NCI-H2171 treated with DMSO at 0.1 percent for 48 hours (cell line): ENCODE results near the gene INA.
"Not testable (repeated sequence)": the region's sequence is repeated elsewhere in the genome, so short reads cannot be mapped to it uniquely, and the experiment has no call there.

Experiments
- DNase-seq: peaks from one replicate; lab custom pipeline; 2025; lab: John Stamatoyannopoulos, UW

INA gene

DNA sequence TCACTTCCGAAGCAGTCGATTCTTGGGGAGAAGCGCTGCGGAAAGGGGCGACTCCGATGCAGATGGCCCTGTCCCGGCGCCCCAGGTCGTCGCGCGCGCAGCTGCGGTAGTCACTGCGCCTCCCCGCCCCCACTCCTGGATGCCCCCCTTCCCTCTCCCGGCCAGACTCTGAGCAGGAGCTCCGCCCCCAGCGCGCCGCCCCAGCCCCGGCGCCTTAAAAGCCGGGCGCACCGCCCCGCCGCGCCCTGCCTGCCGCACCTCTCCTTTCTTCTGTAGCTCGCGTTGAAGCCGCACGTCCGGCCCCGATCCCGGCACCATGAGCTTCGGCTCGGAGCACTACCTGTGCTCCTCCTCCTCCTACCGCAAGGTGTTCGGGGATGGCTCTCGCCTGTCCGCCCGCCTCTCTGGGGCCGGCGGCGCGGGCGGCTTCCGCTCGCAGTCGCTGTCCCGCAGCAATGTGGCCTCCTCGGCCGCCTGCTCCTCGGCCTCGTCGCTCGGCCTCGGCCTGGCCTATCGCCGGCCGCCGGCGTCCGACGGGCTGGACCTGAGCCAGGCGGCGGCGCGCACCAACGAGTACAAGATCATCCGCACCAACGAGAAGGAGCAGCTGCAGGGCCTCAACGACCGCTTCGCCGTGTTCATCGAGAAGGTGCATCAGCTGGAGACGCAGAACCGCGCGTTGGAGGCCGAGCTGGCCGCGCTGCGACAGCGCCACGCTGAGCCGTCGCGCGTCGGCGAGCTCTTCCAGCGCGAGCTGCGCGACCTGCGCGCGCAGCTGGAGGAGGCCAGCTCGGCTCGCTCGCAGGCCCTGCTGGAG, at the start of gene INA:
Gene INA, plus strand, starts transcription at position 243 of the 817 bp plus-strand sequence. Its CDS starts 74 bp downstream, at position 317.
- DNase-seq: peak; percentile 75

DNA sequence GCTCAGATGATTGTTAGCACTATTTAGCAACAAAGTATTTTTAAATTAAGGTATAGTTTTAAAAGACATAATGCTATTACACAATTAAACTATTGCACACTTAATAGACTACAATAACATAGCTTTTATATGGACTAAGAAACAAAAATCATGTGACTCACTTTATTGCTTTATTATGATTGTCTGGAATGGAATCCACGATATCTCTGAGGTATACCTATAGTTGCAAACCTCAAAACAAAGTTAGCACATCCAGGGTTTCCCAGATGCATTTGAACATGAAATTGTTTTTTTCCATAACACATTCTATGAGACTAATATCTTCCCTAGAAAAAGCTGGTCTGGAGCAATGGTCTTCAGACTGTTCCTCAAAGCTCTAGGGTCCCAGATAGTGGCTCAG, 49.5 kb upstream of the INA start:
- no peak for DNase-seq

DNA sequence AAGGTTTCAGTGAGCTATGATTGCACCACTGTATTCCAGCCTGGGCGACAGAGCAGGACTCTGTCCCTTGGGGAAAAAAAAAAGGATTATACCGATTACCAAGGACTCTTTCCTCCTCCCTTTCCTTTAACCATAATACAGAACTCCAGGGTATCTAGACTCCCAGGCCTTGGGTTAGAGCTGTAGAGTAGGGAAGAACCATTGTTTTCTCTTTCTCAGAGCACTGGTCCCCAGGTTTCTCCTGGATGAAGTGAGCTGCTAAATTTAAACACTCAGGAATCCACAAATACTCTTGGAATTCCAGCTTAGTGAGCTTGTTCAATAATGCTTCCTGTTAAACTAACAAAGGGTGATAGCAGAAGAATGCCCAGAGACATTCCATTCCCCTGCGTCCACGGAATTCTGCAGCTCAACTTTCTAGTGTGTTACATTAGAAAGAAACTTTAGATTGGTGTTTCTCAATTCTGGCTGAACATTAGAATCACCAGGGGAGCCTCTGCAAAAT, 45.8 kb upstream of the INA start:
- DNase-seq: no peak

DNA sequence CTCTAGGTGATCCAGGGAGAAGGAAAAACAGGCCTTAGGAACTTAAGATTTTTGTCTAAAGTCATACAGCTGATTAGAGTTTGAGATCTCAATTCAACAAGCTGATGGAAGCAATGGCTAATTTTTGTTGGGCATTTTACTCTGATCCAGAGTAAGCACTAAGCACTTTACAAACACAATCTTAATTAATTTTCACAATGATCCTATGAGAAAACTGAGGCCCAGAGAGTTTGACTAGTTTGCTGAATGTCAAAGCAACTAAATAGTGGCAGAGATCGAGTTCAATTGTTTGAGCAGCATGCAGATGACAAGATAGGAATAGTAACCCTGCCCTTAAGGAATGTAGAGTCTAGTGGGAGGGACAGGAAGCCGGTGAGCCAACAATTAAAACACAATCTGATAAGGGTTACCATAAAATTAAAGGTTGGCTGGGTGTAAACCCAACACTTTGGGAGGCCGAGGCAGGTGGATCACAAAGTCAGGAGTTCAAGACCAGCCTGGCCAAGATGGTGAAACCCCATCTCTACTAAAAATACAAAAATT, 44.7 kb upstream of the INA start:
- DNase-seq: no peak

DNA sequence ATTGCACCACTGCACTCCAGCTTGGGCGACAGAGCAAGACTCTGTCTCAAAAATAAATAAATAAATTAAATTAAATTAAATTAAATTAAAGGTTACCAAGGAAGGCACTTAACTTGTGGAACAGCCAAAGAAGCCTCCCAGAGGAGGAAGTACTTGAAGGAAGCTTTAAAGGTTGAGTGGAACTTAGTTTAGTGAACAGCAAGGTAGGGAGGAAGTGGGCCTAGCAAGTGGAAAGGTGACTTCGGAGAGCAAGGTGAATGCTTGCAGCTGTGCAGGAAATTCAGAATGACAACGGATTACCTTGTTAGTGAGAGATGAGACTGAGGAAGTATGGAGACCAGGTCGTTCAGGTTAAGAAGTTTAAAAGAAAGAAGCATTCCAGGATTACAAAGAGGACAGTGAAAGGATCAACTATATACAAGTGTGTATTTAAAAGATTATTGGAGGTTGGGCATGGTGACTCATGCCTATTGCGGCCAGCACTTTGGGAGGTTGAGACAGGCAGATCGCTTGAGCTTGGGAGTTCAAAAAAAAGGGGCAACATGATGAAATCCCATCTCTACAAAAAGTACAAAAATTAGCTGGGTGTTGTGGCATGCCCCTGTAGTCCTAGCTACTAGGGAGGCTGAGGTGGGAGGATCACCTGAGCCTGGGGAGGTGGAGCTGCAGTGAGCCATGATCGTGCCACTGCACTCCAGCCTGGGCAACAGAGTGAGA, 44.0 kb upstream of the INA start:
- no peak for DNase-seq

DNA sequence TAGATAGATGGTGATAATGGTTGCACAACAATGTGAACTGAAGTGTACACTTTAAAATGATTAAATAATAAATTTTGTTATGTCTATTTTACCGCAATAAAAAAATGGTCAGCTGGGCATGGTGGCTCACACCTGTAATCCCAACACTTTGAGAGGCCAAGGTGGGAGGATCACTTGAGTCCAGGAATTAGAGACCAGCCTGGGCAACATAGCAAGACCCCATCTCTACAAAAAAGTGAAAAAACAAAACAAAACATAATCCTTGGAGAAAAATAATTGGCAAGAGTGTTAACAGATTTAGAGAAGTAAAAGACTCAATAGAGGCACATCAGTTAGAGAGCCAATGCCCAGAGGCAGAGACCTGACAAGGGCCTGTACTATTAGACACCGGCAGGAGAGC, 41.2 kb upstream of the INA start:
- DNase-seq: no peak

DNA sequence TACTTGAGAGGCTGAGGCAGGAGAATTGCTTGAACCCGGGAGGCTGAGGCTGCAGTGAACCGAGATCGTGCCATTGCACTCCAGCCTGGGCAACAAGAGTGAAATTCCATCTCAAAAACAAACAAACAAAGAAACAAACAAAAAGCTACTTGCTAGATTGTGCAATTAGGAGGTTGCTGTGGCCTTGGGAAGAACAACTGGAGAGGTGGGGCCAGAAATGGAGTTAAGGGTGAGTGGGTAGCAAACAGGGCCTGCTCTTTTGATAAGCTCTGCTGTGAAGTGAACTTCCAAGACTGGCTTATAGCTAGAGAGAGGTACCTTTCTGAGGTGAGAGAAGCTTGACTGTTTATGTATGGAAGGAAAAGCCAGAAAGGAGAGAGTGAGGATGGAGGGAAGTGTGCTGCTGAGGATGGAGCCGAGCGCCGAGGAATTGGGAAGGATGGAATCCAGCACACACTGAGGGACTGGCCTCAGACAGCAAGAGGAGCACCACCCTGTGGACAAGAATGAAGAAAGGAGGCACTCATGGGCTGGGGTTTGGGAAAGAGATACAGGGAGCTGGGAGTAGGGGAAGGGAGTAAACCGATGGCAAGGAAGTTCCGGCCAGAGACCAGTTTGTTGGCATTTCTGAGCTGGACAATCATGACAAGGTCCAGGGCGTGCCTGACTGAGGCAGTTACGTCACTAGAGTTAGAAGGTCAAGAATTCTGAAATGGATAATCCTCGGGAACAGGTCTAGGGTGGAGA, 38.3 kb upstream of the INA start:
- no peak for DNase-seq

DNA sequence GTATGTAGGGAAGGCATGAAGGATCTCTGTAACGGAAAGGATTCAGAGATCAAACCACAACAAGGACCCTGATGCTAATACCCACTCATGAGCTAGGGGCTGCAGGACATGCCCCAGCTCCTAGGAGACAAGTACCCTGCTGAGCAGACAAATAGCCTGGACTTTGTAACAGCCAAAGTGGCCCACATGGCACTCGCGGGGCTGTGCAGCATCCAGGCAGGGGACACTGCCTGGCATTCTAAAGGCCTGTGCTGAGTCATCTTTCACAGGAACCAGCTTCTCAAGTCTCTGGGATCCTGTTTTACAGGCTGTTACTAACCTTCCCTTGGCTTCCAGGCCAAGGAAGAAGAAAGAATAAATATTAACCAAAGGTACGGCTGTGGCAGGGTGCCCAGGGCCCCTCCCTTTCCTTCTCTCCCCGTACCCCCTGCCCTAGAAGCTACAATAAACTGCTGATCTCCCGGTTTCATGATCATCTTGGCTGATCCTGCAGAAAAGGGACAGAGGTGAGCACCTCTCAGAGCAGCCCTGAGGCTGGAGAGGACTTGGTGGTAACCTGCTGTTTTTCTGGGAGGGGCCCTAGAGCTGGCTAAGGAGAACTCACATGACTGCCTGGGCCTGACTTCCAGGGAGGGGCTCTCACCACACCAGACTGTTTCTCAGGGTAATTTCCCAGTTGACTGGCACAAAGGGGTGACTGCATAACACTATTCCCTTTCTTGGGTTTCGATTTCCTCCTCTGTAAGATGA, 35.5 kb upstream of the INA start:
- DNase-seq: no peak

DNA sequence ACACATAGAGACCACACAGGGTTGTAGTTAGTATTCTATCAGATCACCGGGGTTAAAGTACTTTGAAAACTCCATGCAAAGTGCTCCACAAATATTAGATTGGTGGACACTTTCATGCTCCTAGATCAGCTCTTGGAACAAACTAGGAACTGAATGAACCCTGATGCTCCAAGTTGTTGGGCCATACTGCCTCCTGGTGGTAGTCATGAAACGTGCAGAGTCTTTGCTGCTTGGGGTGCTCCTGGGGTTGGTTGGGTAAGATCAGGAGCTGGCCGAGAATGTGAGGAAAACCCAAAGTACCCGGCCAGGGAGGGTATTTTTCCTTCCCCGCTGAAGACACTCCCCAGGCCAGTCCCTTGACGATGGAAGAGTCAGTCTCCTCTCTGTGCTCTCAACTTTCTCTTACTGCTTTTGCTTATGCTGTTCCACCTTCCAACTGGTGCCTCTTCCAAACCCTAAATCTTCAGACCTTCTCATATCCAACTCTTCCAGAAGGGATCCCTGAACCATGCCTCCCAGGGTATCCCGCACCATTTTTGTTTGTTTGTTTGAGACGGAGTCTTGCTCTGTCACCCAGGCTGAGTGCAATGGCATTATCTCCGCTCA, 32.2 kb upstream of the INA start:
- peak; percentile 6 for DNase-seq

DNA sequence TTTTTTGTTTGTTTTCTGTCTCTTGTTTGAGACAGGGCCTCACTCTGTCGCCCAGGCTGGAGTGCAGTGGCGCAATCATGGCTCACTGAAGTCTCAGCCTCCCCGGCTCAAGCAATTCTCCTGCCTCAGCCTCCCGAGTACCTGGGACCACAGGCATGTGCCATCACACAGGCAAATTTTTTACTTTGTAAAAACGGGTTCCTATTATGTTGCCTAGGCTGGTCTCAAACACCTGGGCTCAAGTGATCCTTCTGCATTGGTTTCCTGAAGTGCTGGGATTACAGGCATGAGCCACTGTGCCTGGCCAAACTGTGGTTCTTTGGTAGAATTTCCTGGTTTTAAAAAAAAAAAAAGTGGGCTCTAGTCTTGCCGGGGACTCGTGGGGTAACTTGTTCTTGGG, 31.4 kb upstream of the INA start, which contains the start of gene RPEL1:
Gene RPEL1, plus strand, starts transcription at position 301 of the 400 bp plus-strand sequence. CDS start 110 bp downstream, outside the sequence.
- DNase-seq: not testable (repeated sequence)

DNA sequence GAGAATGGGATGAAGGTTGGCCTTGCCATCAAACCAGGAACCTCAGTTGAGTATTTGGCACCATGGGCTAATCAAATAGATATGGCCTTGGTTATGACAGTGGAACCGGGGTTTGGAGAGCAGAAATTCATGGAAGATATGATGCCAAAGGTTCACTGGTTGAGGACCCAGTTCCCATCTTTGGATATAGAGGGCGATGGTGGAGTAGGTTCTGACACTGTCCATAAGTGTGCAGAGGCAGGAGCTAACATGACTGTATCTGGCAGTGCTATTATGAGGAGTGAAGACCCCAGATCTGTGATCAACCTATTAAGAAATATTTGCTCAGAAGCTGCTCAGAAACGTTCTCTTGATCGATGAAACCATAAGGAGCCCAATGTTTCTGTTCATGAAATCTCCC, 30.6 kb upstream of the INA start:
- no peak for DNase-seq

DNA sequence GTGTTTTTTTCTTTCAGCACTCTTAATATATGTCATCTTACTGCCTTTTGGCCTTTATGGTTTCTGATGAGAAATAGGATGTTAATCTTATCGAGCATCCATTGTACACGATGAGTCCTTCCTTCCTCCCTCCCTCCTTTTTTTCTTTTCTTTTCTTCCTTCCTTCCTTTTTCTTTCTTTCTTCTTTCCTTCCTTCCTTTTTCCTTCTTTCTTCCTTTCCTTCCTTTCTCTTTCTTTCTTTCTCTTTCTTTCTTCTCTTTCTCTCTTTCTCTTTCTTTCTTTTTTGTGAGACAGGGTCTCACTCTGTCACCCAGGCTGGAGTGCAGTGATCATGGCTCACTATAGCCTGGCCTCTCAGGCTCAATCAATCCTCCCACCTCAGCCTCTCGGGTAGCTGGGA, 22.8 kb upstream of the INA start:
- no peak for DNase-seq

DNA sequence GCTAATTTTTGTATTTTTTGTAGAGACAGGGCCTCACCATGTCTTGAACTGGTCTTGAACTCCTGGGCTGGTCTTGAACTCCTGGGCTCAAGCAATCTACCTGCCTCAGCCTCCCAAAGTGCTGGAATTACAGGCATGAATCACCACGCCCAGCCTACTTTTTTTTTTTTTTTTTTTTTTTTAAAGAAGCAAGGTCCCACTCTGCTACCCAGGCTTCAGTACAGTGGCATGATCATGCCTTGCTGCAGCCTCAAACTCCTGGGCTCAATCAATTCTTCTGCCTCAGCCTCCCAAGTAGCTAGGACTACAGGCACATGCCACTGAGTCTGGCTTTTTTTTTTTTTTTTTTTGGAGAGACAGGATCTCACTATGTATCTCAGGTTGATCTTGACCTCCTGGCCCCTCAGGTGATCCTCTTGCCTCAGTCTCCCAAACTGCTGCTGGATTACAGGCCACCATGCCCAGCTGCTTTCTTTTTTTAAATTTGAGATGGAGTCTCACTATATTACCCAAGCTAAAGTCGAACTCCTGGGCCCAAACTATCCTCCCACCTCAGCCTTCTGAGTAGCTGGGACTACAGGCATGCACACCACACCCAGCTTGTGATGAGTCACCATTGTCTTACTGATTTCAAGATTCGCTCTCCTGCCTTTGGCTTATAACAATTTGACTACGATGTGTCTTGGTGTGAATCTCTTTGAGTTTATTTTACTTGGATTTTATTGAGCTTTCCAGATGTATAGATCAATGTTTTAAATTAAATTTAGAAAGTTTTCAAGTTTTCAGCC, 22.2 kb upstream of the INA start:
- DNase-seq: no peak

DNA sequence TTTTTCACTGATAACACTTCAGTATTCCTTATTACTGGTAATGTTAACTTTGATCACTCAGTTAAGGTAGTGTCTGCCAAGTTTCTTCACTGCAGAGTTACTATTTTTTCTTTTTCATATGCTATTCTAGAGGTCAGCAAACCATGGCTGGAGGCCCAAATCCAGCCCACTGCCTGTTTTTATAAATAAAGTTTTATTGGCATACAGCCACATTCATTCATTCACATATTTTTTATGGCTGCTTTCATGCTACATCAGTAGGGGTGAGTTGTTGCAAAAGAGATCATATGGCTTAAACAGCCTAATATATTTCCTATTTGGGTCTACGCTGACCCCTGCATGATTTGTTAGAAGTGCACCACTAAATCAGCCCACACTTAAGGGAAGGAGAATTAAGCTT, 20.3 kb upstream of the INA start:
- DNase-seq: no peak

DNA sequence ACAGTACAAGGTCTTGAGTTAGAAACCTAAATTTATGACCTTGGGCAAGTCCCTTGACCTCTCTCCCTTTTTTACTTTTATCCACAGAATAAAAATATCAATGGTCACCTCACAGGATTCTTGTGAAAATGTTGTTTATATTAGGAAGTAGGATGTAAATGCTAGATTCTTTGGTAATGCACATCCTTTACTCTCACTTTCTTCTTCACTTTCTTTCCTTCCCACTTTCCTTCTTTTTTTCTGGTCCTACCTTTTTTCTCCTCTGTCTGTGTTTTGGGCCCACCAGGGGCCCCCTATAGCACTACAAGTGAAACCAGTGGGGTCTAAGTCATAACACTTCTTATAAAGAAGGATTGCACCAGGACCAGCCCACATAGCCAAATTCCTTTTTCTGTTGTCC, 19.1 kb upstream of the INA start:
- DNase-seq: no peak

DNA sequence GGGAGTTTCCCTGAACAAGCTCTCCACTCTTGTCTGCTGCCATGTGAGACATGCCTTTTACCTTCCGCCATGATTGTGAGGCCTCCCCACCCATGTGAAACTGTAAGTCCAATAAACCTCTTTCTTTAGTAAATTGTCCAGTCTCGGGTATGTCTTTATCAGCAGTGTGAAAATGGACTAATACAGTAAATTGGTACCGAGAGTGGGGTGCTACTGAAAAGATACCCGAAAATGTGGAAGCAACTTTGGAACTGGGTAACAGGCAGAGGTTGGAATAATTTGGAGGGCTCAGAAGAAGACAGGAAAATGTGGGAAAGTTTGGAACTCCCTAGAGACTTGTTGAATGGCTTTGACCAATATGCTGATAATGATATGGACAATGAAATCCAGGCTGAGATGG, 18.0 kb upstream of the INA start:
- not testable (repeated sequence) for DNase-seq

DNA sequence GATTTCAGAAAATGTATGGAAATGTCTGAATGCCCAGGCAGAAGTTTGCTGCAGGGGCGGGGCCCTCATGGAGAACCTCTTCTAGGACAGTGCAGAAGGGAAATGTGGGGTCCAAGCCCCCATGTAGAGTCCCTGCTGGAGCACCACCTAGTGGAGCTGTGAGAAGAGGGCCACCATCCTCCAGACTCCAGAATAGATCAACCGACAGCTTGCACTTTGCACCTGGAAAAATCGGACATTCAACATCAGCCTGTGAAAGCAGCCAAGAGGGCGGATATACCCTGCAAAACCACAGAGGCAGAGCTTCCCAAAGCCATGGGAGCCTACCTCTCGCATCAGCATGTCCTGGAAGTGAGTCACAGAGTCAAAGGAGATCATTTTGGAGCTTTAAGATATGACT, 16.9 kb upstream of the INA start:
- DNase-seq: no peak

DNA sequence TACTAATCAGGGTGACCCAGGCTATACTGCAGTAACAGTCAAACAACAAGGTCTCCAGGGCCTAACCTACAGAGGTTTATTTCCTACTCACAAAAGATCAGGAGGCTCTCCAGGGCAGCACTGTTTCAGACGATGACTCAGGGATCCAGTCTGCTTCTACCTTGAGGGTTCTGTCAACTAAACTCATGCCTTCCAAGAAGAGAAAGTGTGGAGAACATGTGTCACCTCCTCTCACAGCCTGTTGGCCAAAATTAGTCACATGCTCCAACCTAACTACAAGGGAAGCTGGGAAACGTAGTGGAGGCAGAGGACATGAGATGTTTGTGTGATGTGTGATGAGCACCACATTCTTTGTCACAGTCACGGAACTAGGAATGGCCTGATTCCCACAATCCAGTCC, 14.7 kb upstream of the INA start:
- DNase-seq: no peak

DNA sequence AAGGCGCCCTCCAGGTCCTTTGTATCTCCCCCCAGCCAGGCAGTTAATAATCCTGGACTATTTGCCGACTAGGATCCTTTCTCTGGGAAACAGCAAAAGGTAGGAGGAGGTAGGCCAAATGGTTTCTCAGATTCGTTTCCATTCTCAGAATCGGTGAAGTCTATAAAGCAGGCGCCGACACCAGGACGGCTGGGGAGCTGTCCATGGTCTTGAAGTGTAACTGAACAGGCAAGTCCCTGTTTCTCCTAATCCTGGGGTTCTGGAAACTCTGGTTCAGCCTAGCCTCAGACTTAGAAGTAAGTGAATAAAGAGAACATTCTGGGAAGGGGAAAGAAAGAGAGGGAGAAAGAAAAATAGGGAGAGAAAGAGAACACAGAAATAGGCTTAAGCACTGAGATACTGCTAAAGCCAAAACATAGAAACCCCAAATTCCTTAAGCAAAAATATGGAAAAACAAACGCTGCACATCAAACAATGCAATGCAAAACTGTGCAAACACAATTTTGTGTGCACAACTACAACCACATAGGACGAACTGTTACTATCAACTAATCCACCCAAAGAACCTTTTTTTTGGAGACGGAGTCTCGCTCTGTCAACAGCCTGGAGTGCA, 11.1 kb upstream of the INA start:
- no peak for DNase-seq

DNA sequence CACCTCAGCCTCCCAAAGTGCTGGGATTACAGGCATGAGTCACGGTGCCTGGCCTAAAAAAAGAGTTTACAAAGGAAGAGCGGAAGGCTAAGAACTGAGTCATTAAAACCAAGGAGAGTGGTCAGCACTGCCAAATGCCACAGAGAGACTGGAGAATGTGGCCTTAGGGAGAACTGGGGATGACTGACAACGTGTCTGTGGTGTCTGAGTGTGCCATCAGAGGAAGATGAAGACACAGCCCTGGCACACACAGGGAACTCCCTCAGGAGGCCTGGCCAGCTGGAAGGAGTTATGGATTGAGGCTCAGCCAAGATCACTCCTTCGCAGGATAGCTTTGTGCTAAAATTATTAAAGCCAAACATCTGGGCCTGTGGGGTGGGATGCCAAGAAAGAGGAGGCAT, 3.9 kb upstream of the INA start:
- DNase-seq: peak; percentile 45
